T follicular helper cell (primary cell): Measurements from ENCODE around the gene ZNF329.
"Not testable (repeated sequence)": the region's sequence is repeated elsewhere in the genome, so short reads cannot be mapped to it uniquely, and the experiment has no call there.

Experiments
- DNase-seq: peaks from one replicate; pipeline ENCODE4 v3.0.0-alpha.2; 2020; ENCODE audit warnings: low read depth
- total RNA-seq, 2 experiments: gene quantifications; one replicate each; lab custom pipeline; 2026; lab: John Stamatoyannopoulos, UW

The ZNF329 gene
- total RNA-seq = 26.5 to 42.8 reads per million in 2 experiments

DNA sequence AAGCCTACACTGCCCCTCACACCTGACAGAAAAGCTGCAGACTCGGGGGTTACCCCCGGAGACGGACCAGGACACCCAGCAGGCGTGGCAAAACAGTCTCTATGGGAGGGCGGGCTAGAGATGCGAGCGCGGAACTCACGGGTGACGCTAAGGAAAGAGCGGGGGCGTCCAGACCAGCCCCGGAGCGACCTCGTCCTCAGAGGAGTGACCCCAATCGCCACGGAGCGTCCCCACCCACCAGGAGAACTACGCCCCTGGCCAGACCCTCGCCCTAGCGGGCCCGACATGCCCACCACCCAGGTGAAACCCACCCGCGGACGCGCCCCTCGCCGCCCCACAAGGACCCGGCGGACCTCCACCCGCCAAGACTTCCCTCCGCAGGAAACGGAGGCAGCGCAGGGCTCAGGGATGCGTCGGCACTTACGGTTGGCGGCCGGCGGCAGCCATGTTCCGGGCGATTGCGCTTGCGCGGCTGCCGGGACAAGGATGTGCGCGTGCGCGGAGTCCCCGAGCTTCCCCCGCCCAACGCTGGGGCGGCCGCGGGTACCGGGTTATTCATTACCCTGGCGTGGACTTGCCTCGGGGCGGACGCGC, at the start of gene ZNF329:
Gene ZNF329, minus strand, starts transcription at position 462 of the 594 bp plus-strand sequence. CDS start 21,286 bp downstream, outside the sequence.
- DNase-seq = peak; percentile 82

DNA sequence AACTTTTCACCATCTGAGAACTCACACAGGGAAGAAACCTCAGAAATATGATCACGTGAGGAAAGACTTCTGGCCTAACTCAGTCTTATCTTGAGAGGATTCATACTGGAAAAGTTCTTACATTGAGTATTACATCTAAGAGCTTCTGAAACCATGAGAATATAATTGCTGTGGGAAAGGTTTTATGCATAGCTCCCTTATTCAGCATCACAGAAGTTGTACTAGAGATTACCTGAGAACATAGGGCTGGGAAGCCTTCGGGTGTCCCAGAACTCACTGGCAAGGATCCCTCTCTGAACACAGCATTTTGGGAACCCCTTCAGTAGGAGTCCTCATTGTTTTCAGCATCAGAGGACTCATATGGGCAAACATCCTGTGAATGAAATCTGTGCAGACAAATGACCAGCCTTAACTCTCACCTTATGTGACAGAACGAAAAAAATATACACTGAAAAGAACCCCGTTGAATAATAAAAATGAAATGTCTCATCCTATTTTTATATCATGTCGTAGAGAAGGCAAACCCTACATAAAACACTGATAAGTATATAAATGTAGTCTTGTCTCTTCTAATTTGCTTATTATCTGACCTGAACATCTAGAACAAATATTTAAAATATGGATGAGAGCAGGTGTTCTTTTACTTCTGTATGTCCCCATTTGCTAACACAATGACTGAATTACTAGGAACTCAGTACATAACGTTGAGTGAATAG, 46.5 kb upstream of the ZNF329 start:
- DNase-seq = no peak

DNA sequence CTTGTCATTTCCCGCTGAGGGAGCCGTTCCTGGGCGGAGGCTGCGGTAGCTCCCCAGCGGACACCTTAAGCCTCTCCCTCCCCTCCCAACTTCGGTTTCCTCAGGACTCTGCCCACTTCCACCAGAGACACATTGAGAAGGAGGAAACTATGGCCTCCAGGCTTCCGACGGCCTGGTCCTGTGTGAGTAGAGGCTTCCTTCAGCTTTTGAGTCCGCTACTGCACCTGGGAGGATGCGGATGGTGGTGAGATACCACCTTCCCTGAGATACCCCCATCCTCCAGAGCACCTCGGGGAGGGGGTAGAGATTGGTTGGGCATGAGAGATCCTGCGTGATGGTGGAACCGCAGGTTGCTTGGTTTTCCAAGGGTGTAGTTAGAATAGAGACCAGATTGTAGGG, 33.2 kb upstream of the ZNF329 start:
- DNase-seq = no peak

DNA sequence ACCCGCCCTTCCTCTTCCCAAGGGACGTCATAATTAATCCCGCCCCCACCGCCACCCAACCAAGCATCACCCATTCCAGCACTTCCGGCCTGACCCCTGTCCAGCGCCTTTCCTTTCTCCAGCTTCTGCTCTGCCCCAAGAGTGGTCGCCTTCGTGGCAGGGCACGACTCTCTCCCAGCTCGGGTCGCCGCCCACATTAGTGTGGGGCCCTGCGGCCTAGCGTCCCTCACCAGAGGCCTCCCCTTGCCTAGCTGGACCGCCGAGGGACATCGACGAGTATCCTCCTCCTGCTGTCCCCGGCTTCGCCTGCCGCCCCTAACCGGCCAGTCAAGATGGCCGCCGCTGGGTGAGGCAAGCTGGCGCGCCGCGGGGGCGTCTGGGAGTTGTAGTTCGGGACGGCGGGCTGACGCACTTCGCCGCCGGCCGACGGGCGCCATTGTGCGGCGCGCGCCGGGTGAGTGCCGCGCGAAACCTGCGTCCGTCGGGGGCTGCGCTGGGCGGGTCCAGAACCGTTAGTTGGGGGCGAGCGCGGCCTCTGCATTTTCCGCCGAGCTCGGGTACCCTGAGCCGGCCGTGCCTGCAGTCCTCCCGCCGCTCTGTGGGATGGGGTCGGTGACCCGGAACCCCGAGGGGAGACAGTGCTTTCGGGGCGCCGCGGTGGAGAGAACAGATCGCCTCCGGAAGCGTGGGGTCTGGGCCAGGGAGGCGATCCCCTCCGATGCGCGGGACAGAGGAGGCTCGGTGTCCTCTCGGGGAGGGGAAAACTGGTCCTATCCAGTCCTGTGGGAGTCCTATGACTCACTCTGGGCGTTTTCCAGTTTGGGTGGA, 32.6 kb upstream of the ZNF329 start, which contains the start of gene ZNF274:
Gene ZNF274, plus strand, starts transcription at position 73 of the 828 bp plus-strand sequence. CDS start 905 bp downstream, outside the sequence.
- DNase-seq = peak; percentile 88

DNA sequence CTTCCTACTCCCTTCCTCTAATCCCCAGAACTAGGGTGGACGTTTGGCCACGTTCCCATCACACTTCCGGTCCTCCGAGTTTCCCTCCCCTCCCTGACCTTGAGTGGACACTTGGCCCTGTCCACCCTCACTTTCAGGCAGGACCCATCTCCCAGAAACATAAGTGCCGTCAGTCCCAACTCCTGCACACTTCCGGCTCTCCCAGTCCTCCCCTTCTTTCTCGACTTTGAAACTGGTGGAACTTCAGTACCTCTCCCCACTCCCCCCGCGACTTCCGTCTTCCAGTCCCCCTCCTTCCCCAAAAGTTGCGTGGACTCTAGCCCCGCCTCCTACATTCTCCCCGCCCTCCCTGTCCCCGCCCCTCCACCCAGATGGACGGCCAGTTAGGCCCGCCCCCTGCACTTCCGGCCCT, 32.0 kb upstream of the ZNF329 start:
- peak; percentile 81 for DNase-seq

DNA sequence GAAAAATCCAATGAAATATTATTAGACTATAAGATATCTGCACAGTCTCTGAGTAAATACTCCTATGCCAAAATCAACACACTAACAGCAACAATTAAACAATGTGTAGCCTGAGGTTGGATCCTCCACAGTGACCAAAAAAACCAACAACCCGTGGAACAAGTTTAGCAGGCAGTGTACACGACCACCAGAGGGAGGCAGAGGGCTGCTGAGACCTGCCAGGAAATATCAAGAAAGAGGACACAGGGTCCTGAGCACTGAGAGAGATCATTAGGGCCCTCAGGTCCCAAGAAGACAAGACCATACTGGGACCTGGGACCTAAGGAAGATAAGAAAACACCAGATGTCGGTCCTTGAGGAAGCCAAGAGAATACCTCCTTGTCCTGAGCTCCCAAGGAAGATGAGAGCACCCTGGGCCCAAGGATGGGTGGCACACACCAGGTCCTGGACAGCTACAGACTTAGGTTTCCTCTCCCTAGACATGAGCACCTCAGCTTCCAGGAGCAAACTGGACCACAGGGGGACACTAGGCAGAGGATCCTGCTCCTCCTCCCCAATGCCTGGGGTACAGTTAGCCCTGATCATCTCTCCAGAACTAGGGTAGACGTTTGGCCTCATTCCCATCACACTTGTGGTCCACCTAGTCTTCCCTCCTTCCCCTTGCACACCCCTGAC, 31.4 kb upstream of the ZNF329 start:
- peak; percentile 38 for DNase-seq

DNA sequence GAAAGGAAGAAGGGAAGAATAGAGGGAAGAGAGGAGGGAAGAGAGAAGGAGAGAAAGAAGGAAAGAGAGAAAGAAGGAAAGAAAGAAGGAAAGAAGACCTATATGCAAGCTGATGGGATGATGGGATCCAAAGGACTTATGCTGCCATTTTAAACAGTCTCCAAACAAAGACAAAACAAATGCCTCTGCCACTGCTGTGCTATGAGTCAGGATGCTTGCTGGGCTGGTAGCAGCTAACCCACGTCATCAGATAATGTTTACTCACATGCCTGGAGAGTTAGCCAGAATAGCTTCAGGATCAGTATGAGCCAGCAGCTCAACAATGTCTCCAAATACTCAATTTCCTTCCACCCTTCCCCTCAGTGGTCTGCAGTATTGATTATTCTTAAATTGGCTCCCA, 20.3 kb upstream of the ZNF329 start:
- DNase-seq = no peak

DNA sequence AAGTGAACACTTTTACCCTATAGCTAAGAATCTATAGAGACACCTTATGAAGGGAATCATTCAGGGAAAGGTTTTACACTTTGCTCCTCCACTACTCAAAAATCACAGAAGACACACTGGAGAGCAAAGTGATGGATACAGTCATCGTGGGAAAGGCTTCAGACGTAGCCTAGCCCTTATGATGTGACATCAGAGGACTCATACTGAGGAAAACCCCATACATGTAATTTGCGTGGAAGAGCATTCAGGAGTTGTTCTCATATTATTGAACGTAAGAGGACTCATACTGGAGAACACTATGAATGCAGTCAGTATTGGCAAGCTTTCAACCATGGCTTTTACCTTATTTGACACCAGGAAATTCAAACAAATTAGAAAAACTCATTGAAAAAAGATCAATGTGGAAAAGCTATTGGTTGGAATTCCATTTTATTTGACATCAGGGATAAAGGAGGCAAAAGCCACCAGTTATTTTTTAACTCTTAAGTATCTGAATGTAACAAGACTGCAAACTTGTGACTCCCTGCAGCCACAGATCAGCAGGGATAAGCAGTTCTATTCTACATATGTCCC, 16.2 kb upstream of the ZNF329 start:
- no peak for DNase-seq

DNA sequence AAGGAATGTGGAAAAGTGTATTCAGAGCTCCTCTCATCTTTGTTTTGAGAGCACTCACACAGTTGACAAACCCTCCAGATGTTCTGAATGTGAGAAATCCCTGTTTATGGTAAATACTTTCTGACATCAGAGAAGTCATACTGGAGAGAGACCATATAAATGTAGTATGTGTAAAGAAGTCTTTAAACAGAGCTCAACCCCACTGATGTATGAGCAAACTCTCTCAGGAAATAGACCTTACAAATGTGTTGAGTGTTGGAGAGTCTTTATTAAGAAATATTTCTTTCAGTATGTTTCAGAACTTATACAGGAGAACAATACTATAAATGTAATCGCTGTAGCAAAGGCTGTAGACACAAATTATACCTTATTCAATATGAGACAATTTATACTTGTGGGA, 15.7 kb upstream of the ZNF329 start:
- no peak for DNase-seq

DNA sequence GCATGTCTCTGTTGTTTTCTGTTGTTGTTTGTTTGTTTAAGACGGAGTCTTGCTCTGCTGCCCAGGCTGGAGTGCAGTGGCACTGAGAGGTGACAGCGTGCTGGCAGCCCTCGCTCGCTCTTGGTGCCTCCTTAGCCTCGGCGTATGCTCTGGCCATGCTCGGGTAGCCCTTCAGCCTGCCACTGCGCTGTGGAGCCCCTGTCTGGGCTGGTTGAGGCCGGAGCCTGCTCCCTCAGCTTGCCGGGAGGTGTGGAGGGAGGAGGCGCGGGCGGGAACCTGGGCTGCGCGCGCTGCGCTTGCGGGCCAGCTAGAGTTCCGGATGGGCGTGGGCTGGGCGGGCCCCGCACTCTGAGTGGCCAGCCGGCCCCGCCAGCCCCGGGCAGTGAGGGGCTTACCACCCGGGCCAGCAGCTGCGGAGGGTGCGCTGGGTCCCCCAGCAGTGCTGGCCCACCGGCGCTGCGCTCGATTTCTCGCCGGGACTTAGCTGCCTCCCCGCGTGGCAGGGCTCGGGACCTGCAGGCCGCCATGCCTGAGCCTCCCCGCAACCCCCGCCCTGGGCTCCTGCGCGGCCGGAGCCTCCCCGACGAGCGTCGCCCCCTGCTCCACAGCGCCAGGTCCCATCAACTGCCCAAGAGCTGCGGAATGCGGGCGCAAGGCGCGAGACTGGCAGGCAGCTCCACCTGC, 6.6 kb upstream of the ZNF329 start:
- no peak for DNase-seq

DNA sequence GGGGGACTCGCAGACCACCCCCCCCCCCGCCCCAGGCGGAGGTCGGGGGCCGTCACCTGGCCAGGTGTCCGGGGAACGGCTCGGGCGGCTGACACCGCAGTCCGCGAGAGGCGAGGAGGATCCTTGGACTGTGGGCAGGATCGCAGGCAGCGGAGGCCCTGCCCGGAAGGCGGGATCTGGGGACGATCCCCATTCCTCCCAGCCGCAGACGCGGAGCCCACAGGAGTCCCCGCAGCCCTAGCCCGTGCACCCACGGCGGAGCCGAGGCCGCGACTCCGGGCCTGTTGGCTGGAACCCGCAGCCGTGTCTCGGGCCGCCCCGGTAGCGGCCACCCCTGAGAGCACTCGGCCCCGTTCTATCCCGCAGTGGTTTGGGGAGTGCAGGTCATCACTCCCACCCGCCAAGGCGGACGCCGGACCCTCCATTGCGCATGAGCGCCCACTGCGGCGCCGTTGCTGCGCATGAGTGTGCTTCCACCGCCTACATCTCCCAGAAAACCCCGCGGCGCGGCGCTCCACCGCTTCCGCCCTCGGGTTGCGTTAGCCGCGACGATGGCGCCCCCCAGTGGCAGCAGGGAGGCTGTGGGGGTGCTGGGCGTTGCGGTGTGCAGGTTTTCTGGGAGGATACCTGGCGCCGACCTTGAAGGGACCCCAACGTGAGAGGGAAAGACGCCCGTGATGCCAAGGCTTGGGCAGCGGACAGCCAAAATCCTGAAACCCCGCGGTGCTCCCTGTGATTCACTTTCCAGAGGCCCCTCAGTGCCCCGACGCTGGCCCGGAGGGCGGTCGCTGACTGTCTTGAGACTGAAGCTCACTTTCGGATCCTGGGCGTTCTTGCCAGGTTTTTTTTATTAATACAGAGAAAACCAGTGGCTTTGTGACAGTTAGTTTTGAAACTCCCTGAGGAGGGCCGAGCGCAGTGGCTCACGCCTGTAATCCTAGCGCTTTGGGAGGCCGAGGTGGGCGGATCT, 4.4 kb upstream of the ZNF329 start:
- peak; percentile 96 for DNase-seq

DNA sequence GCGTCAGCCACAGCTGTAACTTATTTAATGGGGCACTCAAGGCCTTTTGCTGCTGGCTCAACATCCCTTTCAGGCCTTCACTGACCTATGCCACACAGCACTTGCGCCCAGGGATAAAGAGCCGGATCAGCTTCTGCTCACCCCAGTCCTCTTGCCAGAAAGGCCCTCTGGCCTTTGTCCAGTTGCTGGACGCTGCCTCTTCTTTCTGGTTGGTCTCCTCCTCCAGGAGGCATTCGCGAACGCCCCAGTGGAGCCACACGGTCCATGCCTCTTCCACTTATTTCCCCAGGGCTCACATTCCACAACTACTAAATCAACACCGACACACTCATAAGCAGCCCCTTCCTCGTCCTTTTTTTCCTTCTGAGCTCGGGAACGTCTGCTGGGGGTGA, 3.7 kb upstream of the ZNF329 start:
- DNase-seq = no peak

DNA sequence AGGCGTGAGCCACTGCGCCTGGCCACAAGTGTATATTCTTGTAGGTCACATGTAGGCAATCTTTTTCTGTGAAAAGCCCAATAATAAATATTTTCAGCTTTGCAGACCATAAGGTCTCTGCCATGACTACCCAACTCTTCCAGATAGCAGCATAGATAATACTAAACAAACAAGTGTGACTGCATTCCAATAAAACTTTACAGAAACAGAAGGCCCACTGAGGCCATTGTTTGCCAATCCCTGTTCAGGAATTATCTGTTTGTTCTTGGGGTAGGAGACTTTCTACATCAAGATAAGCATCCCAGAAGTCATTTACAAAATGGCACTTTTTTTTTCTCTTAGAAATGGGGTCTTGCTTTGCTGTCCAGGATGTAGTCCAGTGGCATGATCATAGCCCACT, 2.8 kb upstream of the ZNF329 start:
- DNase-seq = no peak

DNA sequence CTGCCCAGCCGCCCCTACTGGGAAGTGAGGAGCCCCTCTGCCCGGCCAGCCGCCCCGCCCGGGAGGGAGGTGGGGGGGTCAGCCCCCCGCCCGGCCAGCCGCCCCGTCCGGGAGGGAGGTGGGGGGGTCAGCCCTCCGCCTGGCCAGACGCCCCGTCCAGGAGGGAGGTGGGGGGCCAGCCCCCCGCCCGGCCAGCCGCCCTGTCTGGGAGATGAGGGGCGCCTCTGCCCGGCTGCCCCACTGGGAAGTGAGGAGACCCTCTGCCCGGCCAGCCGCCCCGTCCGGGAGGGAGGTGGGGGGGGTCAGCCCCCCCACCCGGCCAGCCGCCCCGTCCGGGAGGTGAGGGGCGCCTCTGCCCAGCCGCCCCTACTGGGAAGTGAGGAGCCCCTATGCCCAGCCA, 3.1 kb downstream of the ZNF329 start:
- DNase-seq = not testable (repeated sequence)

DNA sequence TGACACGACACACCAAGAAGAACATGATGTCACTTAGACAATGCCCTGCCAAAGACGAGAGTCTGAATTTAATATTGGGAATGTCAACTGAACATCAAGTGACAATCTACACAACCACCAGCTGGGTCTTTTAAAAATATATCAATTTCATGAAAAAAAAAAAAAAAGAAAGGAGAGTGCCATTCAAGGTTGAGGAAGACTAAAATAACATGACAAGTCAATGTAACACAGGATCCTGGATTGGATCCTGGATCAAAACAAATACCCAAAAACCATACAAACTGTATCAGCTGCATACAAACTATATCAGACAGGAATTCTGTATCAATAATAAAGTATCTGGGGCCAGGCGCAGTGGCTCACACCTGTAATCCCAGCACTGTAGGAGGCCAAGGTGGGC, 4.7 kb downstream of the ZNF329 start:
- no peak for DNase-seq

DNA sequence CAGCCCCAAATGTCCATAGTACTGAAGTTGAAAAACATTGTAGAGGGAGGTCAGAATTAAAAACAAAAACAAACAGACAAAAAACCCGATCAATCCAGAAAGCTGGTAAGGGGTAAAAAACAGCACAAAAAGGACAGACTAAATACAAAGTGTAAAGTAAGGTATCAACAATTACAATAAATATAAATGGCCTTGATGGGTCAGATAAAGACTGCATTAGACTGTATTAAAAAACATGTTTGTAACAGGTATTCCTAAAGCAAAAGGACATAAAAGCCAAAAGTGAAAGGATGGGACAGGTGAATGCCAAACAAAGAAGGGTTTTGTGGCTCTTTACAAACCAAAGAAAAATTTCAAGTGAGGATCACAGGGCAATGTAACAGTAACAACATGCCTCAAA, 16.3 kb downstream of the ZNF329 start:
- DNase-seq = no peak

DNA sequence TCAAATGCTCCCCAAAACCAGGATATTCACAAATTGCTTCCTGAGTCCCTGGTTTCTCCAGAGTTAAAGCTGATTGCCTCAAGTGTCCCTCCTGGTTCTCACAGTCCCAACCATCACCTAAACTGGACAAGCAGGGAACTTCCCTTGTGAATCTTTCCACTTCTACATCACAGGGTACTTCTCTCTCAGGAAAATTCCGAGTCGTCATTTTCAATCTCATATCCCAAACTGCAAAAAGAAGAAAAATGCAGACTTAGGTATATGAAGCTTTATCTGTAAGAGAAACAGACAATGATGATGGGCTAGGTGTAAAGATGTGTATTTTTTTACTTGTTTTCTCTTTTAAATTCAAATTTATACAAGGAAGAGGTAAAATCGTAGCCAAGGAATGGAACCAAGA, 21.3 kb downstream of the ZNF329 start:
- DNase-seq = no peak

DNA sequence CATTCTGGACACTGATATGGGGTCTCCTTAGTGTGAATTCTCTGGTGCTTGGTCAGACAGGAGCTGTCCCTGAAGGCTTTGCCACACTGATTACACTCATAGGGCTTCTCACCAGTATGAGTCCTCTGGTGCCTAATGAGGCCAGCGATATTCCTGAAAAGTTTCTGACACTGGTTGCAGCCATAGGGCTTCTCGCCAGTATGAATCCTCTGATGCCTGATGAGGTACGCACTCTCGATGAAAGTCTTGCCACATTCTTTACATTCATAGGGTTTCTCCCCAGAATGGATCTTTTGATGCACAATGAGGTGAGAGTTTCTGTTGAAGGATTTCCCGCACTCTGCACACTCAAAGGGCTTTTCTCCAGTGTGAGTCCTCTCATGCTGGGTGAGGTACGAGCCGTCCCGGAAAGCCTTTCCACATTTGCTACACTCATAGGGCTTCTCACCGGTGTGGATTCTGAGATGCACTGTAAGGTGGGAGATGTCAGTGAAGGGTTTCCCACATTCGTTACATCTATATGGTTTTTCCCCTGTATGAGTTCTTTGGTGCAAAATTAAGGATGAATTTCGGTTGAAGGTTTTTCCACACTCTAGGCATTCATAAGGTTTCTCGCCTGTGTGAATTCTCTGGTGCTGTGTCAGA, 22.4 kb downstream of the ZNF329 start:
- no peak for DNase-seq

DNA sequence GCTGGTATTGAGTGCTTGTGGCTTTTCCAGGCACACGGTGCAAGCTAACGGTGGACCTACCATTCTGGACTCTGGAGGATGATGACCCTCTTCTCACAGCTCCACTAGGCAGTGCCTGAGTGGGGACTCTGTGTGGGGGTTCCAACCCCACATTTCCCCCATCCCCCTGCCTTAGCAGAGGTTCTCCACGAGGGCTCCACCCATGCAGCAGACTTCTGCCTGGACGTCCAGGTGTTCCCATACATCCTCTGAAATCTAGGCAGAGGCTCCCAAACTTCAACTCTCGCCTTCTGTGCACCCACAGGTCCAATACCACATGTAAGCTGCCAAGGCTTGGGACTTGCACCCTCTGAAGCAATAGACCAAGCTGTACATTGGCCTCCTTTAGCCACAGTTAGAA, 27.2 kb downstream of the ZNF329 start:
- DNase-seq = no peak
